ENCODE results near the gene RTN4RL2. TPM values are rescaled to one million over a fixed set of nuclear protein-coding genes. Genes with fewer than 3 reads are reported as not detected.

RTN4RL2 gene
- total RNA-seq, 4 donors from 2014 or later, result 0.13 to 2.8 (median 0.77) TPM

- intact Hi-C loops (cut with DNase I; ENCODE audit: low total_unique reads) (loop anchor here (2.0 kb wide), 1 partner anchor 17 kb away; no protein-coding TSS in a partner anchor), in situ Hi-C loops (cut with MboI; ENCODE audit: low sequenced_read_pairs in 4 of 4) (loop anchor here in 1 of 4 donors (25.0 kb wide), 1 partner anchor 138 kb away; the partner anchor contains the start of genes P2RX3 and SSRP1)
Observed at GRCh38 chr11:57475671-57476046, 15.3 kb downstream of the RTN4RL2 start.

DNA sequence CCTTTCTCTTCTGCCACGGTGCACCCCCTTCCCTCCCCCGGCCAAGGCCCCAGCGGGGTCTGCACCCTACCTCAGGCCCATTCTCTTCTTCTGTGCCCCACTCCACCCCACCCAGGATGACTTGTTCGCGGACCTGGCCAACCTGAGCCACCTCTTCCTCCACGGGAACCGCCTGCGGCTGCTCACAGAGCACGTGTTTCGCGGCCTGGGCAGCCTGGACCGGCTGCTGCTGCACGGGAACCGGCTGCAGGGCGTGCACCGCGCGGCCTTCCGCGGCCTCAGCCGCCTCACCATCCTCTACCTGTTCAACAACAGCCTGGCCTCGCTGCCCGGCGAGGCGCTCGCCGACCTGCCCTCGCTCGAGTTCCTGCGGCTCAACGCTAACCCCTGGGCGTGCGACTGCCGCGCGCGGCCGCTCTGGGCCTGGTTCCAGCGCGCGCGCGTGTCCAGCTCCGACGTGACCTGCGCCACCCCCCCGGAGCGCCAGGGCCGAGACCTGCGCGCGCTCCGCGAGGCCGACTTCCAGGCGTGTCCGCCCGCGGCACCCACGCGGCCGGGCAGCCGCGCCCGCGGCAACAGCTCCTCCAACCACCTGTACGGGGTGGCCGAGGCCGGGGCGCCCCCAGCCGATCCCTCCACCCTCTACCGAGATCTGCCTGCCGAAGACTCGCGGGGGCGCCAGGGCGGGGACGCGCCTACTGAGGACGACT, 15.9 kb downstream of the RTN4RL2 start:
- ATAC-seq (peak; percentile 74 to 81), DNase-seq (peak in 1 of 2 donors; percentile 57)
- intact Hi-C loops (cut with DNase I; ENCODE audit: low total_unique reads) (loop anchor here (2.0 kb wide), 1 partner anchor 17 kb away; no protein-coding TSS in a partner anchor), in situ Hi-C loops (cut with MboI; ENCODE audit: low sequenced_read_pairs in 4 of 4) (loop anchor here in 1 of 4 donors (25.0 kb wide), 1 partner anchor 139 kb away; the partner anchor contains the start of genes P2RX3 and SSRP1)
- H3K4me3 ChIP-seq, result peak overlapping the region; percentile 64 to 75 (median 70)
- H3K27ac ChIP-seq, result peak overlapping the region; percentile 67 to 80 (median 75)
- H3K27me3 ChIP-seq, result no peaks in the 10 kb centered on the region
- TF ChIP-seq POLR2A (IDR thresholded peaks at IDR 0.05), result no peak
- no peak for TF ChIP-seq CTCF (IDR thresholded peaks at IDR 0.05 in 4 of 5, conservative IDR thresholded peaks at IDR 0.05 in 1 of 5)
- H3K9me3 ChIP-seq, result no peaks in the 10 kb centered on the region
- H3K4me1 ChIP-seq, result peaks cover 7 to 9% of the 10 kb centered on the region in 2 donors
- H3K36me3 ChIP-seq, result no peaks in the 10 kb centered on the region

More at GRCh38 chr11:57475671-57476046, 15.3 kb downstream of the RTN4RL2 start:
- ATAC-seq (no peak), DNase-seq (no peak)
- peak overlapping the region in 1 of 4 donors; percentile 73 for H3K27ac ChIP-seq
- peak overlapping the region; percentile 64 to 75 (median 70) for H3K4me3 ChIP-seq
- peaks cover 7 to 9% of the 10 kb centered on the region in 2 donors for H3K4me1 ChIP-seq
- no peaks in the 10 kb centered on the region for H3K9me3 ChIP-seq
- H3K36me3 ChIP-seq, result no peaks in the 10 kb centered on the region
- no peaks in the 10 kb centered on the region for H3K27me3 ChIP-seq
- no peak for TF ChIP-seq CTCF (IDR thresholded peaks at IDR 0.05 in 4 of 5, conservative IDR thresholded peaks at IDR 0.05 in 1 of 5)
- TF ChIP-seq POLR2A (IDR thresholded peaks at IDR 0.05), result no peak

- peak in 1 of 2 donors; percentile 43 for DNase-seq
- Histone ChIP-seq H3K27me3 (no peaks in the 10 kb centered on the region), H3K4me3 (peak overlapping the region; percentile 64 to 75 (median 70)), H3K27ac (peak overlapping the region; percentile 67 to 80 (median 75)), H3K9me3 (no peaks in the 10 kb centered on the region), H3K4me1 (peaks cover 7 to 9% of the 10 kb centered on the region in 2 donors), H3K36me3 (no peaks in the 10 kb centered on the region)
- intact Hi-C loops (cut with DNase I; ENCODE audit: low total_unique reads) (loop anchor here (2.0 kb wide), 1 partner anchor 18 kb away; no protein-coding TSS in a partner anchor), in situ Hi-C loops (cut with MboI; ENCODE audit: low sequenced_read_pairs in 4 of 4) (loop anchor here in 1 of 4 donors (25.0 kb wide), 1 partner anchor 140 kb away; the partner anchor contains the start of genes P2RX3 and SSRP1)
- TF ChIP-seq CTCF (IDR thresholded peaks at IDR 0.05 in 4 of 5, conservative IDR thresholded peaks at IDR 0.05 in 1 of 5) (peak; percentile 51 to 74 (median 56)), POLR2A (IDR thresholded peaks at IDR 0.05) (peak; percentile 25 to 39)
- ATAC-seq, result peak; percentile 77 to 83
Observed at GRCh38 chr11:57476757-57477506, 16.6 kb downstream of the RTN4RL2 start.

GRCh38 chr11:57477507-57478189, 17.3 kb downstream of the RTN4RL2 start:
- TF ChIP-seq CTCF (IDR thresholded peaks at IDR 0.05 in 4 of 5, conservative IDR thresholded peaks at IDR 0.05 in 1 of 5) (no peak), POLR2A (IDR thresholded peaks at IDR 0.05) (no peak)
- H3K4me3 ChIP-seq, result no peak overlapping the region
- no peak for ATAC-seq
- H3K9me3 ChIP-seq, result no peaks in the 10 kb centered on the region
- in situ Hi-C loops (cut with MboI; ENCODE audit: low sequenced_read_pairs in 4 of 4), result loop anchor here in 1 of 4 donors (25.0 kb wide), 1 partner anchor 140 kb away; the partner anchor contains the start of genes P2RX3 and SSRP1
- peaks cover 3 to 6% (median 4%) of the 10 kb centered on the region in 3 donors for H3K27me3 ChIP-seq
- peaks cover 7 to 12% of the 10 kb centered on the region in 2 donors for H3K4me1 ChIP-seq
- H3K36me3 ChIP-seq, result no peaks in the 10 kb centered on the region
- no peak for DNase-seq
- intact Hi-C loops (cut with DNase I; ENCODE audit: low total_unique reads), result loop anchor here (2.0 kb wide), 1 partner anchor 19 kb away; no protein-coding TSS in a partner anchor
- no peak overlapping the region for H3K27ac ChIP-seq
